ENCODE results near the gene SLC39A7. TPM values are rescaled to one million over a fixed set of nuclear protein-coding genes. Genes with fewer than 3 reads are reported as not detected.

Gene SLC39A7
- total and polyA plus RNA-seq, 2 of the 4 experiments (the other 2 are of a cell fraction), result 135 to 208 TPM

- H3K14ac ChIP-seq (replicated peaks; ENCODE audit: low read depth, low read length), result no peak overlapping the region
- intact Hi-C loops (cut with micrococcal nuclease) (no loop called here), in situ Hi-C loops (cut with MboI; ENCODE audit: low sequenced_read_pairs) (no loop called here), dilution Hi-C loops (cut with HindIII; ENCODE audit: low sequenced_read_pairs, unreplicated experiment) (no loop called here)
- no peak for ATAC-seq (ENCODE audit: low read depth)
- H2BK5ac ChIP-seq (ENCODE audit: low read depth, low read length, poor library complexity, severe bottlenecking), result no peak overlapping the region
- no peak overlapping the region for H2AK9ac ChIP-seq (replicated peaks; ENCODE audit: low read depth, low read length, poor library complexity)
- H4K5ac ChIP-seq (ENCODE audit: low read depth, low read length), result no peak overlapping the region
- H3K18ac ChIP-seq (ENCODE audit: low read depth, low read length), result no peak overlapping the region
- no peak for DNase-seq
- ChIA-PET POLR2A (ENCODE audit: unreplicated experiment) (no interaction called here), CTCF (no interaction called here)
- no peak overlapping the region for H3K9ac ChIP-seq (ENCODE audit: low read depth, low read length)
- H3K4me2 ChIP-seq (ENCODE audit: low read depth, low read length), result no peak overlapping the region
- BruUV-seq (replicated peaks), result no TSS peak
- no peak overlapping the region for H3K27ac ChIP-seq (ENCODE audit: insufficient read depth, low read length)
- H3K56ac ChIP-seq (ENCODE audit: extremely low read depth, insufficient read depth, low read length), result no peak overlapping the region
- no peak overlapping the region for H3K23ac ChIP-seq (ENCODE audit: low read depth, low read length)
- H3K79me1 ChIP-seq (ENCODE audit: low read depth in 1 of 2, low read length in 2 of 2), result peaks cover 2 to 16% of the 10 kb centered on the region in 2 experiments; a peak in 1 of 4 replicates
- H3K4me3 ChIP-seq (ENCODE audit: insufficient read depth, low read depth, low read length), result no peak overlapping the region
- peaks cover 4% of the 10 kb centered on the region for H3K9me1 ChIP-seq (ENCODE audit: insufficient read depth, low read length)
- no peak overlapping the region for H2BK15ac ChIP-seq (ENCODE audit: low read depth, low read length)
- no peak overlapping the region for H4K91ac ChIP-seq (ENCODE audit: insufficient read depth, low read depth, low read length)
- WGBS, 2 experiments (ENCODE audit: extremely low coverage in 2 of 2, insufficient read length in 1 of 2), result 55% methylated on average over 4 of the region's 8 CpGs; no CpG with 5 or more reads in 1 of the 2 experiments
- no peaks in the 10 kb centered on the region for H3K9me3 ChIP-seq (ENCODE audit: control insufficient read depth, insufficient read depth, low read length)
- TF ChIP-seq RFX5 (IDR thresholded peaks at IDR 0.05; ENCODE audit: low read depth, low read length) (no peak), BHLHE40 (IDR thresholded peaks at IDR 0.05; ENCODE audit: low read depth, low read length) (no peak), CHD1 (IDR thresholded peaks at IDR 0.05; ENCODE audit: low read depth, low read length) (no peak), POLR2A (IDR thresholded peaks at IDR 0.05; ENCODE audit: low read depth, low read length) (no peak), CTCF (conservative IDR thresholded peaks at IDR 0.05; ENCODE audit: low read depth, low read length) (no peak), USF2 (IDR thresholded peaks at IDR 0.05; ENCODE audit: low read depth, low read length) (no peak), SMC3 (IDR thresholded peaks at IDR 0.05; ENCODE audit: low read depth, low read length) (no peak), ELK1 (IDR thresholded peaks at IDR 0.05; ENCODE audit: borderline replicate concordance, low read depth, low read length) (no peak), FOS (IDR thresholded peaks at IDR 0.05; ENCODE audit: low read depth, low read length) (no peak), NFE2L2 (IDR thresholded peaks at IDR 0.05; ENCODE audit: low read depth, low read length) (no peak), MAFK (IDR thresholded peaks at IDR 0.05; ENCODE audit: low read depth, low read length) (no peak), CEBPB (IDR thresholded peaks at IDR 0.05; ENCODE audit: low read depth, low read length) (no peak), RCOR1 (IDR thresholded peaks at IDR 0.05; ENCODE audit: insufficient replicate concordance, low read length) (no peak)
- no peak overlapping the region for H2BK120ac ChIP-seq (ENCODE audit: low read depth, low read length)
- H4K8ac ChIP-seq (ENCODE audit: low read depth in 2 of 2, low read length in 2 of 2), result no peak overlapping the region
- H3K27me3 ChIP-seq (ENCODE audit: control insufficient read depth, insufficient read depth, low read length), result peaks cover 46% of the 10 kb centered on the region
- peaks cover 2% of the 10 kb centered on the region; the same call in 1 of the 2 replicates for H3K4me1 ChIP-seq (ENCODE audit: control insufficient read depth, insufficient read depth, low read length)
- H2AK5ac ChIP-seq (ENCODE audit: low read depth, low read length), result no peak overlapping the region
- peaks cover 6% of the 10 kb centered on the region; the same call in 1 of the 2 replicates for H4K20me1 ChIP-seq (ENCODE audit: insufficient read depth, low read length)
- no peak overlapping the region for H2BK20ac ChIP-seq (ENCODE audit: low read depth, low read length)
- H3K4ac ChIP-seq (ENCODE audit: low read depth, low read length), result no peak overlapping the region
- H3K36me3 ChIP-seq (ENCODE audit: control insufficient read depth, insufficient read depth, low read length), result peaks cover 23% of the 10 kb centered on the region
- peak overlapping the region; percentile 21 for H2AFZ ChIP-seq (replicated peaks; ENCODE audit: low read length, poor library complexity)
These were observed 9.1 kb upstream of the SLC39A7 start for GRCh38 chr6:33191383-33192104.

All from IMR-90 (cell line).